ENCODE data around the gene GPS2.
A peak's percentile ranks its signal among the peaks of the same experiment; 100 is the strongest.

The GPS2 gene

DNA sequence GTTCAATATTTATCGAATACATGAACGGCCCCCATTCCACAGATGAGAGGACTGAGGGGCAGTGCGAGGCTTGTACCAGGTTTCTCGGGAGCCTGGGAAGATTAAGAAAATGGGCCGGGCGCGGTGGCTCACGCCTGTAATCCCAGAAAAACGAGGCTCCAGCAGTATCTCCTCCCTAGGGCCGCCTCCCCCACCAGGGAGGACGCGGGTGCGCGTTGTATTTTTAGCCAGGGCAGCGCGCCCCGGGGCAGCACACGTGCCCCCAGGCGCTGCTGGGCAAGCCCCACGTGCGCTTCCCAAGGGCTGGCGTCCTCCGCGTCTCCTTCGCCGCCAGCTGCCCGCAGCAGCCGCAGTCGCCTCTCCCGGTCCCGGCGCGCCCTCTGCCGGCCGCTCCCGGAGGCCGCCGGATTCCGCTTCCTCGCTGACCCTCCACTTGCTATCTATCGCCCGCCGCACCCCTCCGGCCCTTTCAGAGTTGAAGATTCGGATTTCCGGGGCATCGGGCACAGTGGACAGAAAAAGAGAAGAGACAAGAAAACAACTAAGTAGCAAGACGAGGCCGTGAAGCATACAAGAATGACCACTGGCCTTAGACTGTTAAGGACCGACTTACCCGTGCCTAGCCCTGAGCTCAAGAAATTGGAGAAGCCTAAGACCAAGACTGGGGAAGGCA is 18.8 kb downstream of the GPS2 start (continued):
- TF ChIP-seq, protein P1, sequence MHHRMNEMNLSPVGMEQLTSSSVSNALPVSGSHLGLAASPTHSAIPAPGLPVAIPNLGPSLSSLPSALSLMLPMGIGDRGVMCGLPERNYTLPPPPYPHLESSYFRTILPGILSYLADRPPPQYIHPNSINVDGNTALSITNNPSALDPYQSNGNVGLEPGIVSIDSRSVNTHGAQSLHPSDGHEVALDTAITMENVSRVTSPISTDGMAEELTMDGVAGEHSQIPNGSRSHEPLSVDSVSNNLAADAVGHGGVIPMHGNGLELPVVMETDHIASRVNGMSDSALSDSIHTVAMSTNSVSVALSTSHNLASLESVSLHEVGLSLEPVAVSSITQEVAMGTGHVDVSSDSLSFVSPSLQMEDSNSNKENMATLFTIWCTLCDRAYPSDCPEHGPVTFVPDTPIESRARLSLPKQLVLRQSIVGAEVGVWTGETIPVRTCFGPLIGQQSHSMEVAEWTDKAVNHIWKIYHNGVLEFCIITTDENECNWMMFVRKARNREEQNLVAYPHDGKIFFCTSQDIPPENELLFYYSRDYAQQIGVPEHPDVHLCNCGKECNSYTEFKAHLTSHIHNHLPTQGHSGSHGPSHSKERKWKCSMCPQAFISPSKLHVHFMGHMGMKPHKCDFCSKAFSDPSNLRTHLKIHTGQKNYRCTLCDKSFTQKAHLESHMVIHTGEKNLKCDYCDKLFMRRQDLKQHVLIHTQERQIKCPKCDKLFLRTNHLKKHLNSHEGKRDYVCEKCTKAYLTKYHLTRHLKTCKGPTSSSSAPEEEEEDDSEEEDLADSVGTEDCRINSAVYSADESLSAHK (tag by site-specific recombination; IDR thresholded peaks at IDR 0.05), result no peak
- TF ChIP-seq, protein P2, sequence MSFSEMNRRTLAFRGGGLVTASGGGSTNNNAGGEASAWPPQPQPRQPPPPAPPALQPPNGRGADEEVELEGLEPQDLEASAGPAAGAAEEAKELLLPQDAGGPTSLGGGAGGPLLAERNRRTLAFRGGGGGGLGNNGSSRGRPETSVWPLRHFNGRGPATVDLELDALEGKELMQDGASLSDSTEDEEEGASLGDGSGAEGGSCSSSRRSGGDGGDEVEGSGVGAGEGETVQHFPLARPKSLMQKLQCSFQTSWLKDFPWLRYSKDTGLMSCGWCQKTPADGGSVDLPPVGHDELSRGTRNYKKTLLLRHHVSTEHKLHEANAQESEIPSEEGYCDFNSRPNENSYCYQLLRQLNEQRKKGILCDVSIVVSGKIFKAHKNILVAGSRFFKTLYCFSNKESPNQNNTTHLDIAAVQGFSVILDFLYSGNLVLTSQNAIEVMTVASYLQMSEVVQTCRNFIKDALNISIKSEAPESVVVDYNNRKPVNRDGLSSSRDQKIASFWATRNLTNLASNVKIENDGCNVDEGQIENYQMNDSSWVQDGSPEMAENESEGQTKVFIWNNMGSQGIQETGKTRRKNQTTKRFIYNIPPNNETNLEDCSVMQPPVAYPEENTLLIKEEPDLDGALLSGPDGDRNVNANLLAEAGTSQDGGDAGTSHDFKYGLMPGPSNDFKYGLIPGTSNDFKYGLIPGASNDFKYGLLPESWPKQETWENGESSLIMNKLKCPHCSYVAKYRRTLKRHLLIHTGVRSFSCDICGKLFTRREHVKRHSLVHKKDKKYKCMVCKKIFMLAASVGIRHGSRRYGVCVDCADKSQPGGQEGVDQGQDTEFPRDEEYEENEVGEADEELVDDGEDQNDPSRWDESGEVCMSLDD (tag by site-specific recombination; IDR thresholded peaks at IDR 0.05), result peak; percentile 58
- TF ChIP-seq ZNF785 (tag by site-specific recombination; IDR thresholded peaks at IDR 0.05) (no peak), SP7 (tag by site-specific recombination; IDR thresholded peaks at IDR 0.05) (no peak; the same call in 1 of the 2 replicates), ZNF629 (tag by site-specific recombination; IDR thresholded peaks at IDR 0.05) (0 out of 2 replicates have a peak, but pooled peaks have one; percentile 51)

DNA sequence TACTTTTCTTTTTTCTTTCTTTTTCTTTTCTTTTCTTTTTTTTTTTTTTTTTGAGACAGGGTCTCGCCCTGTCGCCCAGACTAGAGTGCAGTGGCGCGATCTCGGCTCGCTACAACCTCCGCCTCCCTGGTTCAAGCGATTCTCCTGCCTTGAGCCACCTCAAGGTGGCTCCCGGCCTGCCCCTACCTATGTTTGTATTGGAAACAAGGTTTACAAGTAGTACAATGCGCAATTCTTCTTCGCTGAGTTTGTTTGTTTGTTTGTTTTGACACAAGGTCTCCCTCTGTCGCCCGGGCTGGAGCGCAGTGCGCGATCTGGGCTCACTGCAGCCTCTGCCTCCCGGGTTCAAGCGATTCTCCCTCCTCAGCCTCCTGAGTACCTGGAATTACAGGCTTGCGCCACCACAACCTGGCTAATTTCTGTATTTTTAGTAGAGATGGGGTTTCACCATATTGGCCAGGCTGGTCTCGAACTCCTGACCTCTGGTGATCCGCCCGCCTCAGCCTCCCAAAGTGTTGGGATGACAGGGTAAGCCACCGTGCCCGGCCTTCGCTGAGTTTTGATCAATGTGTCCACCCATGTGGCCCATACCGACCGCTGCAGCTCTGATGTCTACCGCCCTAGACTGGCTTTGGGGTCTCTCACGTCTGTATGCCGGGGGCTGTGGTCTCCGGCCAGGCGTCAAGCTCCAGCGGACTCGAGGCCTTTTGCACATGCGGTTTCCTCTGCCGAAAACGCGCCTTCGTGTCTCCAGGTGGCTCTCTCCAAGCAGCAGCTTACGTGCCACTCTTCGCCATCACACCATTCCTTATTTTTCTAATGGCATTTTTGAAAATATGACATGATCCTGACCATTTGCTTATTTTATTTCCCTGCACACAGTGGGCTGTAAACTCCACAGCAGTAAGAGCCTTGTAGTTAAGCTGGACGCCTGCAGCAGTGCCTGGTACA is 19.7 kb downstream of the GPS2 start:
- TF ChIP-seq HOXA7 (CRISPR knock-in tag; IDR thresholded peaks at IDR 0.05; ENCODE audit: borderline replicate concordance) (no peak), ZNF830 (tag by site-specific recombination; IDR thresholded peaks at IDR 0.05; ENCODE audit: low read depth) (no peak), ZNF501 (tag by site-specific recombination; IDR thresholded peaks at IDR 0.05) (no peak), OVOL3 (tag by site-specific recombination; IDR thresholded peaks at IDR 0.05) (no peak), ZNF433 (tag by site-specific recombination; IDR thresholded peaks at IDR 0.05; ENCODE audit: low read depth) (no peak), TRIM28 (IDR thresholded peaks at IDR 0.05; ENCODE audit: borderline replicate concordance, low read length) (no peak), KLF7 (tag by site-specific recombination; IDR thresholded peaks at IDR 0.05; ENCODE audit: borderline replicate concordance) (no peak), ZBTB48 (tag by site-specific recombination; IDR thresholded peaks at IDR 0.05) (no peak), ZNF354C (tag by site-specific recombination; IDR thresholded peaks at IDR 0.05; ENCODE audit: borderline replicate concordance, low read depth) (no peak), ZNF549 (tag by site-specific recombination; IDR thresholded peaks at IDR 0.05) (no peak), ZNF623 (tag by site-specific recombination; IDR thresholded peaks at IDR 0.05) (no peak), ZNF658 (tag by site-specific recombination; IDR thresholded peaks at IDR 0.05) (no peak), ZNF629 (tag by site-specific recombination; IDR thresholded peaks at IDR 0.05) (no peak), ZNF146 (tag by site-specific recombination; IDR thresholded peaks at IDR 0.05) (no peak)
- TF ChIP-seq, protein P3, sequence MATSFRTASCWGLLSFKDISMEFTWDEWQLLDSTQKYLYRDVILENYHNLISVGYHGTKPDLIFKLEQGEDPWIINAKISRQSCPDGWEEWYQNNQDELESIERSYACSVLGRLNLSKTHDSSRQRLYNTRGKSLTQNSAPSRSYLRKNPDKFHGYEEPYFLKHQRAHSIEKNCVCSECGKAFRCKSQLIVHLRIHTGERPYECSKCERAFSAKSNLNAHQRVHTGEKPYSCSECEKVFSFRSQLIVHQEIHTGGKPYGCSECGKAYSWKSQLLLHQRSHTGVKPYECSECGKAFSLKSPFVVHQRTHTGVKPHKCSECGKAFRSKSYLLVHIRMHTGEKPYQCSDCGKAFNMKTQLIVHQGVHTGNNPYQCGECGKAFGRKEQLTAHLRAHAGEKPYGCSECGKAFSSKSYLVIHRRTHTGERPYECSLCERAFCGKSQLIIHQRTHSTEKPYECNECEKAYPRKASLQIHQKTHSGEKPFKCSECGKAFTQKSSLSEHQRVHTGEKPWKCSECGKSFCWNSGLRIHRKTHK (tag by site-specific recombination; IDR thresholded peaks at IDR 0.05), result no peak
- no peaks in the 10 kb centered on the region for H3K9me3 ChIP-seq (ENCODE audit: control insufficient read depth, insufficient read depth, low read depth, low read length)
- 0 out of 2 replicates have a peak overlapping the region, but pooled peaks have one; percentile 37 for H3K27ac ChIP-seq (ENCODE audit: extremely low read depth, low read depth, low read length)
- POLR2A ChIA-PET, result interaction anchor here (1.4 to 2.1 kb wide), 4 partner anchors 14 to 250 kb away, joined by 6 to 20 read pairs (median 12); partner anchors contain the start of genes ACADVL, DLG4, NEURL4 and SLC2A4
- H3K4me1 ChIP-seq (ENCODE audit: control insufficient read depth, insufficient read depth, low read length), result peaks cover 6% of the 10 kb centered on the region; the same call in 1 of the 2 replicates
- no peaks in the 10 kb centered on the region for H3K36me3 ChIP-seq (ENCODE audit: control insufficient read depth in 2 of 2, insufficient read depth in 1 of 2, low read length in 2 of 2)
- CTCF ChIA-PET, result interaction anchor here (0.7 to 6.6 kb wide), 28 partner anchors 7 to 252 kb away, joined by 3 to 160 read pairs (median 5); partner anchors contain the start of genes ACADVL, ACAP1, CTDNEP1 and DLG4
- no peak overlapping the region for H3K4me3 ChIP-seq (ENCODE audit: low read depth, low read length)

Measured in HEK293 (cell line).